GM12878 (cell line): ENCODE results near the gene SCRT2. TPM values are rescaled to one million over a fixed set of nuclear protein-coding genes. Genes with fewer than 3 reads are reported as not detected.

Experiments
- ATAC-seq: fragments of 200-7000 bp; cut with Tn5 transposase; 3 replicates; pipeline ENCODE4 v1.9.1; 2020; ENCODE audit warnings: mild to moderate bottlenecking, moderate library complexity
- BruUV-seq: library from RNA; stranded (reverse); fragments of 400-500 nt; replicated peaks from 2 replicates; lab custom pipeline; 2021; lab: Mats Ljungman, UMichigan
- CTCF ChIA-PET: fragments of 300-600 bp; sonication (Branson Sonifier 250); formaldehyde crosslinking; extraction: SDS; loops from one replicate; lab custom pipeline; 2021; ENCODE audit warnings: inconsistent platforms; lab: Yijun Ruan, JAX
- POLR2A ChIA-PET: fragments of 350-600 bp; formaldehyde crosslinking; extraction: SDS; loops from one replicate; lab custom pipeline; 2021; ENCODE audit warnings: inconsistent platforms; lab: Charles Lee
- RAD21 ChIA-PET: fragments of 300-600 bp; sonication (Branson Sonifier 250); formaldehyde crosslinking; loops from one replicate; lab custom pipeline; 2023; ENCODE audit warnings: antibody characterized with exemption; ENCODE audit not compliant: unreplicated experiment; lab: Charles Lee
- SMC1A ChIA-PET: fragments of 300-600 bp; sonication (Branson Sonifier 250); formaldehyde crosslinking; loops from one replicate; lab custom pipeline; 2023; ENCODE audit not compliant: unreplicated experiment, uncharacterized antibody; lab: Charles Lee
- DNase-seq: peaks from one replicate; pipeline ENCODE4 v3.0.0-alpha.2; 2011; ENCODE audit warnings: low read depth, low spot score
- FAIRE-seq: peaks from 3 replicates; lab custom pipeline; 2011; peaks lifted over from hg19 to GRCh38; lab: Jason Lieb, UNC
- H2AFZ ChIP-seq: 2 replicates; pipeline ENCODE4 v1.6.0; 2011; ENCODE audit warnings: low read depth, low read length, control low read depth; ENCODE audit not compliant: control insufficient read depth
- H3K27ac ChIP-seq: 2 replicates; pipeline ENCODE4 v1.5.1; 2011; ENCODE audit warnings: control low read depth; ENCODE audit not compliant: control insufficient read depth, insufficient read depth
- H3K27me3 ChIP-seq, 2 experiments: replicated peaks in 1 of 2; 2 replicates each; pipeline versions ENCODE4 v1.6.0 to v1.6.1; 2011; ENCODE audit warnings: low read length in 1 of 2; ENCODE audit not compliant: control insufficient read depth in 2 of 2, insufficient read depth in 2 of 2
- H3K36me3 ChIP-seq, 2 experiments: 2 replicates each; pipeline ENCODE4 v1.5.1; 2011; ENCODE audit warnings: low read length in 1 of 2; ENCODE audit not compliant: control insufficient read depth in 2 of 2, insufficient read depth in 2 of 2
- H3K4me1 ChIP-seq: 2 replicates; pipeline ENCODE4 v1.6.1; 2011; ENCODE audit warnings: mild to moderate bottlenecking, low read length, moderate library complexity, mixed read lengths; ENCODE audit not compliant: control insufficient read depth, insufficient read depth
- H3K4me2 ChIP-seq: 2 replicates; pipeline ENCODE4 v1.6.0; 2011; ENCODE audit warnings: control low read depth; ENCODE audit not compliant: control insufficient read depth, insufficient read depth
- H3K4me3 ChIP-seq: fragments of 200-600 bp; sonication (generic); 2 replicates; pipeline ENCODE4 v1.5.1; 2016
- H3K79me2 ChIP-seq: 2 replicates; pipeline ENCODE4 v1.6.0; 2011; ENCODE audit warnings: low read length; ENCODE audit not compliant: control insufficient read depth, insufficient read depth
- H3K9ac ChIP-seq: 2 replicates; pipeline ENCODE4 v1.8.0; 2011; ENCODE audit warnings: low read length, control low read depth, mixed read lengths; ENCODE audit not compliant: control insufficient read depth, insufficient read depth
- H3K9me3 ChIP-seq: replicated peaks from 3 replicates; pipeline ENCODE4 v1.5.1; 2011; ENCODE audit warnings: mild to moderate bottlenecking, low read length; ENCODE audit not compliant: control insufficient read depth, insufficient read depth
- H4K20me1 ChIP-seq: 2 replicates; pipeline ENCODE4 v1.6.0; 2011; ENCODE audit not compliant: control insufficient read depth, insufficient read depth
- EED ChIP-seq: sonication (generic); IDR thresholded peaks from 2 replicates; pipeline ENCODE4 v1.6.1; 2016; ENCODE audit warnings: antibody characterized with exemption, low read depth
- ETV6 ChIP-seq, 2 experiments: fragments of 450-650 bp in 1 of 2; IDR thresholded peaks in 1 of 2; conservative IDR thresholded peaks in 1 of 2; 2 replicates each; pipeline ENCODE4 v1.6.1; 2014; ENCODE audit warnings: antibody characterized with exemption in 1 of 2, borderline replicate concordance in 1 of 2, low read depth in 1 of 2, mild to moderate bottlenecking in 1 of 2, moderate library complexity in 1 of 2
- JUND ChIP-seq: IDR thresholded peaks from 2 replicates; pipeline ENCODE4 v1.6.1; 2012; ENCODE audit warnings: low read depth, mild to moderate bottlenecking, low read length, improper control_type of control experiment, moderate library complexity
- KLF5 ChIP-seq: fragments of 450-650 bp; IDR thresholded peaks from 2 replicates; pipeline ENCODE4 v1.6.1; 2014; ENCODE audit warnings: mild to moderate bottlenecking; ENCODE audit not compliant: partially characterized antibody
- MTA2 ChIP-seq: fragments of 450-650 bp; IDR thresholded peaks from 2 replicates; pipeline ENCODE4 v1.6.1; 2016; ENCODE audit warnings: low read depth, mild to moderate bottlenecking, moderate library complexity
- RAD51 ChIP-seq: fragments of 450-650 bp; IDR thresholded peaks from 2 replicates; pipeline ENCODE4 v1.6.1; 2016; ENCODE audit warnings: moderate library complexity, mild to moderate bottlenecking, inconsistent platforms
- STAT1 ChIP-seq: fragments of 450-650 bp; conservative IDR thresholded peaks from 2 replicates; pipeline ENCODE4 v1.6.1; 2014; ENCODE audit warnings: antibody characterized with exemption, mild to moderate bottlenecking
- ZBTB33 ChIP-seq: fragments of 450-650 bp; IDR thresholded peaks from 2 replicates; pipeline ENCODE4 v1.6.1; 2017; ENCODE audit warnings: mild to moderate bottlenecking
- WGBS: methylation state at CpG from one replicate; pipeline ENCODE4 v1.1.6; 2016; ENCODE audit warnings: low lambda C conversion rate; ENCODE audit not compliant: insufficient replicate concordance, insufficient coverage; ENCODE audit errors: missing lambda C conversion rate; 5-methylcytosine and 5-hydroxymethylcytosine counted together
- in situ Hi-C: fragments of 300-500 bp; cut with MboI; formaldehyde crosslinking; loops from 9 replicates; pipeline ENCODE4 v1.14.3; 2018; ENCODE audit warnings: mixed read lengths
- intact Hi-C: fragments of 100-400 bp; cut with micrococcal nuclease; formaldehyde crosslinking; loops from one replicate; pipeline ENCODE4 v1.14.2; 2022; ENCODE audit not compliant: unreplicated experiment
- polyA plus RNA-seq, 11 experiments: library from polyadenylated mRNA; depleted of rRNA in 4 of 11; unstranded in 6 of 11; stranded (reverse) in 5 of 11; fragments of >200 nt; fragmentation: Nextera tagmentation in 4 of 11; fragmentation: Illumina TruSeq in 1 of 11; extraction: Ambion mirVana in 4 of 11; extraction: Trizol in 1 of 11; gene quantifications; 1 replicate in 1 of 11; 2 replicates in 10 of 11; pipeline versions ENCODE4 v1.2.1 to v1.2.3, GENCODE V29; 2011 to 2016; ENCODE audit warnings: inconsistent platforms in 2 of 11, missing spikeins in 2 of 11, low read depth in 1 of 11
- total RNA-seq, 4 experiments: library from RNA; depleted of rRNA in 3 of 4; stranded (reverse); fragments of >200 nt in 3 of 4; fragmentation: Illumina TruSeq in 1 of 4; extraction: Trizol in 1 of 4; gene quantifications; 2 replicates each; pipeline versions ENCODE4 v1.2.1 to v1.2.3, GENCODE V29; 2013 to 2021

SCRT2 gene
- total and polyA plus RNA-seq, 10 of the 15 experiments (the other 5 are each of a cell fraction or from before 2014, with no cell fraction given) = not detected

- intact Hi-C loops = loop anchor here (5.0 kb wide), 1 partner anchor 316 kb away; no protein-coding TSS in a partner anchor
- Histone ChIP-seq H3K27ac (no peak overlapping the region), H3K4me3 (no peak overlapping the region), H3K9ac (no peak overlapping the region), H3K79me2 (no peaks in the 10 kb centered on the region), H2AFZ (no peak overlapping the region), H3K9me3 (no peaks in the 10 kb centered on the region), H3K4me2 (no peak overlapping the region), H3K4me1 (no peaks in the 10 kb centered on the region), H3K36me3 (no peaks in the 10 kb centered on the region), H3K27me3 (peaks cover 3% of the 10 kb centered on the region in 2 experiments; a peak in 3 of 4 replicates), H4K20me1 (no peaks in the 10 kb centered on the region)
- ChIA-PET SMC1A (interaction anchor here (1.2 to 2.5 kb wide), 3 partner anchors 54 to 113 kb away, joined by 3 to 20 read pairs (median 4); no protein-coding TSS in a partner anchor), POLR2A (no interaction called here), RAD21 (interaction anchor here (1.0 to 2.0 kb wide), 4 partner anchors 71 to 107 kb away, joined by 3 to 10 read pairs (median 6); no protein-coding TSS in a partner anchor), CTCF (interaction anchor here (0.6 to 2.7 kb wide), 7 partner anchors 10 to 123 kb away, joined by 4 to 38 read pairs (median 13); partner anchors contain the start of gene SRXN1)
- WGBS = 19% methylated on average over 3 of the region's 3 CpGs
- ATAC-seq (no peak), DNase-seq (no peak), FAIRE-seq (no peak)
- in situ Hi-C loops = no loop called here
- TF ChIP-seq MTA2 = no peak
- no peak for TF ChIP-seq EED
- TF ChIP-seq KLF5 = no peak
- TF ChIP-seq ETV6 (conservative IDR thresholded peaks at IDR 0.05 in 1 of 2, IDR thresholded peaks at IDR 0.05 in 1 of 2; ENCODE audit: borderline replicate concordance in 1 of 2, low read depth in 1 of 2) = no peak
- no peak for TF ChIP-seq RAD51
- no TSS peak for BruUV-seq
These were observed 7.0 kb downstream of the SCRT2 start for GRCh38 chr20:668638-669037.

- H3K4me3 ChIP-seq = no peak overlapping the region
- H2AFZ ChIP-seq = no peak overlapping the region
- peaks cover 2 to 4% of the 10 kb centered on the region in 2 experiments; a peak in 3 of 4 replicates for H3K27me3 ChIP-seq
- DNase-seq (no peak), ATAC-seq (no peak), FAIRE-seq (no peak)
- ChIA-PET POLR2A (no interaction called here), CTCF (interaction anchor here (0.6 to 2.7 kb wide), 13 partner anchors 8 to 316 kb away, joined by 3 to 38 read pairs (median 6); partner anchors contain the start of genes SCRT2 and SRXN1)
- intact Hi-C loops = loop anchor here (5.0 kb wide), 1 partner anchor 316 kb away; no protein-coding TSS in a partner anchor
- no peak overlapping the region for H3K4me2 ChIP-seq
- H3K9me3 ChIP-seq = no peaks in the 10 kb centered on the region
- no TSS peak for BruUV-seq
- TF ChIP-seq JUND (no peak), ZBTB33 (no peak), STAT1 (no peak)
- TF ChIP-seq, all 136 proteins: peak for 0
- Histone ChIP-seq H3K36me3 (no peaks in the 10 kb centered on the region), H3K79me2 (no peaks in the 10 kb centered on the region), H3K9ac (no peak overlapping the region), H4K20me1 (no peaks in the 10 kb centered on the region), H3K27ac (no peak overlapping the region), H3K4me1 (no peaks in the 10 kb centered on the region)
- ChIA-PET SMC1A (interaction anchor here (1.2 to 2.5 kb wide), 3 partner anchors 53 to 112 kb away, joined by 3 to 20 read pairs (median 4); no protein-coding TSS in a partner anchor), RAD21 (interaction anchor here (1.3 to 2.0 kb wide), 4 partner anchors 16 to 107 kb away, joined by 4 to 10 read pairs (median 6); partner anchors contain the start of gene SRXN1)
- in situ Hi-C loops = no loop called here
These were observed 7.6 kb downstream of the SCRT2 start for GRCh38 chr20:668050-668449.
